Thymus (tissue), 11 donors: ENCODE results near the gene IGF1R. TPM values are rescaled to one million over a fixed set of nuclear protein-coding genes. Genes with fewer than 3 reads are reported as not detected.

Experiments used
- DNase-seq, 9 donors: peaks; one replicate each; pipeline ENCODE4 v3.0.0-alpha.2; 2013; ENCODE audit warnings: low spot score in 9 of 9, low read depth in 6 of 9, missing footprints in 1 of 9
- H3K27ac ChIP-seq, 2 donors: one replicate each; pipeline ENCODE4 v1.5.1; 2013; ENCODE audit warnings: control low read depth in 1 of 2, low read depth in 1 of 2, low read length in 1 of 2, mild to moderate bottlenecking in 1 of 2, moderate library complexity in 1 of 2
- H3K27me3 ChIP-seq, 2 donors: one replicate each; pipeline ENCODE4 v1.5.1; 2013; ENCODE audit warnings: low read length in 1 of 2; ENCODE audit not compliant: control insufficient read depth in 2 of 2, insufficient read depth in 1 of 2
- H3K36me3 ChIP-seq, 2 donors: one replicate each; pipeline ENCODE4 v1.5.1; 2013; ENCODE audit warnings: low read length in 1 of 2, mild to moderate bottlenecking in 1 of 2, moderate library complexity in 1 of 2; ENCODE audit not compliant: control insufficient read depth in 2 of 2, insufficient read depth in 2 of 2
- H3K4me1 ChIP-seq, 2 donors: one replicate each; pipeline ENCODE4 v1.5.1; 2013; ENCODE audit warnings: low read length in 2 of 2; ENCODE audit not compliant: control insufficient read depth in 2 of 2, insufficient read depth in 2 of 2
- H3K4me3 ChIP-seq, 2 donors: one replicate each; pipeline ENCODE4 v1.5.1; 2013; ENCODE audit warnings: low read length in 2 of 2, control low read depth in 1 of 2, mild to moderate bottlenecking in 1 of 2
- H3K9me3 ChIP-seq, 2 donors: one replicate each; pipeline ENCODE4 v1.5.1; 2013; ENCODE audit warnings: low read length in 1 of 2, mild to moderate bottlenecking in 1 of 2; ENCODE audit not compliant: control insufficient read depth in 2 of 2, insufficient read depth in 1 of 2
- WGBS: extraction: QIAGEN DNeasy Blood & Tissue Kit; methylation state at CpG from one replicate; pipeline ENCODE4 v1.1.7; 2013; 5-methylcytosine and 5-hydroxymethylcytosine counted together
- polyA plus RNA-seq: library from polyadenylated mRNA; stranded (reverse); fragments of 200-250 nt; gene quantifications from one replicate; pipeline ENCODE4 v1.2.3, GENCODE V29; 2013
- total RNA-seq: library from RNA; stranded (reverse); fragments of 120-200 nt; gene quantifications from one replicate; pipeline ENCODE4 v1.2.4, GENCODE V29; 2013
- donor health status: healthy.

Gene IGF1R
- total and polyA plus RNA-seq, 2 donors: 10.0 to 11.0 TPM

DNA sequence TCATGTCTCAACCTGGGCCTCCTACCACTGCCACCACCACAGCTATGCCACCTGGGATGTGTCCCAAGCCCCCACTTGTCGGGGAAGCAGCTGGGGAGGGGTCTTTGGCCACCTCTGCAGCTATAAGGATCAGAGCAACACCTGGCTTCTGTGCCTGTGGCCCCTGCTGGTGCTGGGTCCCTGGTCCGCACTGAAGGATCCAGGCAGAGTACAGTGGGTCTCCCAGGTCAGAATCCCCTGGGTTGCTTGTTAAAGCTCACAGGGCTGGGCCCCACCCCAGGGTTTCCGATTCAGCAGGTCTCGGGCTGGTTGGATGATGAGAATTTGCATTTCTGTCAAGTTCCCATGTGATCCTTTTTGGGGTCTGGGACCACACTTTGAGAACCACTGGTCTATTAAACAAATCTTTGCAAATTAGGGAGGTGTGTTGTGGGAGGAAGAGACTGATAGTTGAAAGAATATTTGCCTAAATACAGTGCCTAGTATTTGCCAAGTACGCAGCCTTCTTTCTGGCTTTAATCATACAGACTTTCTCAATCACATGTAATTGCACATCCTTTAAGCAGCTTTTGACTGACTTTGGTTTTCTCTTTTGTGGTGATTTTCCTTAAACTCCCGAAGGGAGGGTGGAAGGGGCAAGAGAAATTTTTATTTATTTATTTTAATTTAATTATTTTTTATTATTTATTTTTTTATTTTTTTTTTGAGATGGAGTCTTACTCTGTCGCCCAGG is 127.3 kb downstream of the IGF1R start:
- H3K27ac ChIP-seq: no peak overlapping the region
- peaks cover 12 to 56% of the 10 kb centered on the region in 2 donors for H3K4me1 ChIP-seq
- no peaks in the 10 kb centered on the region for H3K36me3 ChIP-seq
- no peaks in the 10 kb centered on the region for H3K9me3 ChIP-seq
- WGBS: 91% methylated on average over 7 of the region's 7 CpGs
- no peak for DNase-seq
- no peaks in the 10 kb centered on the region for H3K27me3 ChIP-seq
- no peak overlapping the region for H3K4me3 ChIP-seq

DNA sequence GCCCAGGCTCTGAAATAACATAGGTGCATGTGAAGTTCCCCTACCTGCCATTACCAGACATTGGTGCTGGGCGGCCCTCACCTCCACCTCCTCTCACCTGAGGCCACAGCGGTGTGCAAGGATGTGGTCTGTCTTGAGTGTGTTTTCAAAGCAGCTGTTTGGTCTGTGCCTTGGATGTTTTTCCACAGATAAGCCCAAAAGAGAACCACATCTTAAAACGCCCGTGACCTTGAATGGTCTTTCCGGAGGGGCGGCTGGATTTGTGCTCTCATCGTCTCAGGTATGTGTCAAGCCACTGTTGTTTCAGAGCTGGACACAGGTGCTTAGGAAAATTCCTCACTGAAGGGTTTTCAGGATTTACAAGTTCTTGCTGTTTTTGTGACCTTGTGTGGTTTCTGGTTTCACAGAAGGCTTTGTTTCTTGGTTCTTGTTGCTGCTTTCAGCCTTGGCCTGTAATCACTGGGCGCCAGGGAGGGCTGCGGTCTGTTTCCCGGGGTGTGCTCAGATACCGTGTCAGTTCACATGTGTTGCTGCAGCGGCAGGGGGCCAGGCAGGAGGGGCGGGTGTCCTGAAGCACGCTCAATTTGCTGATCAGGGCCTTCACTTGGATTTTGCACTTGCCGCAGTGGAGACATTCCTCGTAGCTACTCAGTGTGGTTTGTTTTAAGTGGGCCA is 128.4 kb downstream of the IGF1R start:
- H3K4me3 ChIP-seq: no peak overlapping the region
- no peaks in the 10 kb centered on the region for H3K36me3 ChIP-seq
- H3K9me3 ChIP-seq: no peaks in the 10 kb centered on the region
- H3K27ac ChIP-seq: peak overlapping the region; percentile 30 to 46
- DNase-seq: peak in 1 of 9 donors; percentile 64
- no peaks in the 10 kb centered on the region for H3K27me3 ChIP-seq
- peaks cover 12 to 56% of the 10 kb centered on the region in 2 donors for H3K4me1 ChIP-seq
- 37% methylated on average over 16 of the region's 16 CpGs for WGBS

DNA sequence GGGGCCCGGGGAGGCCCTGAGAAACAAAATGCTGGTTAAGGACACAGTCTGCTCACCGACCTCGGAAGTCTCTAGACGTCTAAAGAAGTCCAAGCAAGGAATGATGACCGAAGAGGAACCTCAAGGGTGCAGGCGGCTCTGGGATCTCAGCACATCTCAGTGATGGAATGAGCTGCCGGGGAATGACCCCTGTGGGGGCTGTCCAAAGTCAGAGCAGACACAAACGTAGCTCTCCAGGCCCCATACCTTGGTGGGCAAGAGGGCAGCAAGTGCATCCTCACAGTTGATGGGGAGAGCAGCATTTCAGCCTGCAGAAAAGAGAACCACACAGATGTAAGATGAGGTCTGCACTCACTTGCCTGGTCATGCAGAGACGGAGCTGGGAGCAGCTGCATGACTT is 129.1 kb downstream of the IGF1R start:
- Histone ChIP-seq H3K36me3 (no peaks in the 10 kb centered on the region), H3K9me3 (no peaks in the 10 kb centered on the region), H3K27ac (peak overlapping the region; percentile 30 to 46), H3K4me3 (no peak overlapping the region), H3K4me1 (peaks cover 12 to 54% of the 10 kb centered on the region in 2 donors), H3K27me3 (no peaks in the 10 kb centered on the region)
- DNase-seq: no peak
- WGBS: 90% methylated on average over 9 of the region's 9 CpGs

DNA sequence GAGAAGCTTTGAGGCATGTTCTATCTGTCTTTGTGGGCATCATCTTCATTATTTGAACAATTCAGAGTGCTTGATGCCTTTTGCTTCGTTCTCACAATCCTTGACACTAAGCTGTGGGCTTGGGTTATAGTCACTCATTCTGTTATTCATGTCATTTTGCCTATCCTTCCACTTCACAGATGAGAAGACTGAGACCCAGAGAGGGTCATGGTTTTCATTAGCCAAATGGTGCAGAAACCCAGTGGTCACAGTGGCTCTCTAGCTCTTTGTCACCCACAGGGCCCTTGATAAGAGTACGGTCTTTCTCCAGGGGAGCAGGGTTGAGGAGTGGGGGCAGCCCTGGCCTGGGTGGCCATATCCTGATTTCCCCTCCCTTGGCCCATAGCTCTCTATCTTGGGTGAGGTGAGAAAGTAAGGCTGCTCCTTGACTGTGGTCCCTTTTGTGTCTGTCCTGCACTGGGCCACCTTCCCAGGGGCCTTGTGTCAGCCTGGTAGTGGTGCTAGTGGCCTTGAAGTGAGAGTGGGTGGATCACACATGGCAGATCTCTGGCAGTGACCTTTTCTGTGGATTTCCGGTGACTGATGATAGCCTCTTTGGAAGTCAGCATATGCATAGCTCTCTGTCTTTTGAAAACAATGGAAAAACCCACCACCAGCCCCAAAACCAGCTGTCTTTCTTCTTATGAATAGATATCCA is 130.1 kb downstream of the IGF1R start:
- no peak for DNase-seq
- Histone ChIP-seq H3K4me3 (no peak overlapping the region), H3K9me3 (no peaks in the 10 kb centered on the region), H3K27me3 (no peaks in the 10 kb centered on the region), H3K27ac (no peak overlapping the region), H3K4me1 (peaks cover 12 to 50% of the 10 kb centered on the region in 2 donors), H3K36me3 (no peaks in the 10 kb centered on the region)
- WGBS: 96% methylated on average over 3 of the region's 3 CpGs

DNA sequence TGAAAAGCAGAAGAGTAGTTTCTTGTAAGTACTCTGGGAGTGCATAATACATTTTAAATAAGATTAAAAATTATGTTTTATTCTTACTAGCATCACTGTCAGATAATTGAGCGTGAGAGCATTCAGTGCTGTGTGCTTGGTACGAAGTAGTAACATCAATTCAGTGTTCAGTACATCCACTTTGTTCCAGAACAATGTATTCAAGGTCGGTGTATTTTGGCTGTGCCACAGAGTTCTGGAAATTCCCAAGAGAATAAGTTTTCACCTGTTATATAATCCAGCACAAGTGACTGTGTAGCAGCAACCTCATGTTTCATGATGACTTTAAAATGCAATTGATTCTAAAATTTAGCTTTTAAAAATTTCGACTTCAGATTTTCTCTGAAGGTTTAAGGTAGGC is 130.6 kb downstream of the IGF1R start:
- DNase-seq: no peak
- WGBS: 95% methylated on average over 4 of the region's 4 CpGs
- Histone ChIP-seq H3K27me3 (no peaks in the 10 kb centered on the region), H3K4me1 (peaks cover 12 to 46% of the 10 kb centered on the region in 2 donors), H3K9me3 (no peaks in the 10 kb centered on the region), H3K4me3 (no peak overlapping the region), H3K27ac (no peak overlapping the region), H3K36me3 (no peaks in the 10 kb centered on the region)

DNA sequence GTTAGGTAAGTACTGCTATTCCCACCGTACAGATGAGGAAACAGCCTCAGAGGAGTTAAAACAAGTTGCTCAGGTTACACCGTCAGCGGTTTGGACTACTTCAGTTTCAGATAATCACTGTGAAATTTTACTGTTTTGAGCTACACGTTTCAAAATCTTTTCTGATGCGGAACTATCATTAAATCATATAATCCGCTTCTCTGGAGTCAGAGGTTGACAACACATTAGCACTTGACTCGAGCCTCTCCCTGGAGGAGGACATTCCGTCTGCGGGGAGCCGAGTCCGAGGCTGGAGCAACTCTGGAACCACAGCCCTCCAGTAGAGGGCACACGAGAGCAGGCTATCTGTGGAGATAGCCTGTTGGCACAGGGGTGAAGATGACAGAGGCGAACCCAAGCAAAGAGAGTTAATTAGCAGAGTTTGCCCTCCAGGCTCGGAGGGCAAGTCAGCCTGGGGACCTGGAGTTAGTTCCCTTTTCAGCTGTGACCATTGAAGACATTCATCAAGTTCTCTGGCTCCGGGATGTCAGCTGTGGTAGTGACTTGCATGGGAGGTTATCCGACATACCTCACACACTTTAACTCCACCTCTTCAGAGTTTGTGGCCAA is 131.2 kb downstream of the IGF1R start:
- 28% methylated on average over 16 of the region's 16 CpGs for WGBS
- Histone ChIP-seq H3K27ac (no peak overlapping the region), H3K36me3 (no peaks in the 10 kb centered on the region), H3K4me3 (no peak overlapping the region), H3K9me3 (no peaks in the 10 kb centered on the region), H3K27me3 (no peaks in the 10 kb centered on the region), H3K4me1 (peaks cover 12 to 43% of the 10 kb centered on the region in 2 donors)
- DNase-seq: peak; percentile 58 to 88 (median 75)

DNA sequence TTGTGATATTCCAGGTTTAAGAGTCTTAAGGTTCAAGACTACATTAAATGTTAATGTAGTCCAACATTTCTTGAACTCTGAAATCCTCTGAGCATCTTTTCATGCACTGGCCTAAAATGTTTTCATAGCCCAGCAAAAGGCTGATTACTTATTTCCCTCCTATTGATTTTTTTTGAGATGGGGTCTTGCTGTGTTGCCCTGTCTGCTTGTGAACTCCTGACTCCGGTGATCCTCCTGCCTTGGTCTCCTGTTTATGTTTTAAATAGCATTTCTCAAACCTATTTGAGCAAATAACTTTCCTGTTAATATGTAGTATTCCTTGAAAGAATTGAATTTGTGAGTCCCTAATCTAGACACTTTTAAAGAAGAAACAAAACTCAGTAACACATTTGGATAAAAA is 133.5 kb downstream of the IGF1R start:
- Histone ChIP-seq H3K27ac (no peak overlapping the region), H3K27me3 (no peaks in the 10 kb centered on the region), H3K4me1 (peaks cover 6 to 24% of the 10 kb centered on the region in 2 donors), H3K36me3 (no peaks in the 10 kb centered on the region), H3K4me3 (no peak overlapping the region), H3K9me3 (no peaks in the 10 kb centered on the region)
- 99% methylated on average over 1 of the region's 1 CpG for WGBS
- DNase-seq: no peak

DNA sequence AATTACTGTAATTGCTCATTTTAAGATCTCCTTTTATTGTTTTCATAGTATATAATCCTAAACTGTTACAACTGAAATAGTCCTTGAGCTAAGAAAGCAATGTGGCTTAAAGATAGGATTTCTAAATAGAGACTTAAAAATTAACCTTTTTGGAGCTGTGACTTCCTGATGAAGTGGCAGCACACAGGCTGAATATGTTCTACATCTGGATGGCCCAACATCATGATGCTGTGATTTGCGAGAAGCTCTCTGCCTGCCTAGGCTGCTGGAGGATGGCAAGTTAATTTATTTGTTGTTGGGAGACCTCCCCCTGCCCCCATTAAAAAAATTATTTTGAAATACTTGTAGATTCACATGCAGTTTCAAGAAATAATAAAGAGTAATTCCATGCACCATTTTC is 134.5 kb downstream of the IGF1R start:
- Histone ChIP-seq H3K36me3 (no peaks in the 10 kb centered on the region), H3K27ac (no peak overlapping the region), H3K9me3 (no peaks in the 10 kb centered on the region), H3K4me3 (no peak overlapping the region), H3K27me3 (no peaks in the 10 kb centered on the region), H3K4me1 (peaks cover 2 to 15% of the 10 kb centered on the region in 2 donors)
- no peak for DNase-seq
- 98% methylated on average over 1 of the region's 1 CpG for WGBS

DNA sequence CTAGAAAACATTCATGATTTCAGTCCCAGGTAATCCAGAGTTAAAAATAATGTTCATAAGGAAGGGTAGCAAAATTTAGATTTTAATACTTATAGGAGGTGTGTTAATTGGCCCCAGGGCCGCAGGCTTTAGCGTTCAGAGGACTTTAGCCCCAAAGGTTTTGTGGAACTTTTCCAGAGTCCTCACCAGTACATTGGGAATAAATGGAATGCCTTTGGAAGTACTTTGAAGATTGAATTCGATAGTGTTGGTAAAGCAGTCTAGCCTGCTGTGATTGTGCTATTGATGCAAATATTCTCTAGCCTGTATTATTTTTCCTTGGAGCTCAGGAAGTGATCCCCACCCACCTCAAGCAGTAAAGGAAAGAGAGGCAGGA is 137.1 kb downstream of the IGF1R start:
- no peak for DNase-seq
- WGBS: 97% methylated on average over 3 of the region's 3 CpGs
- H3K4me3 ChIP-seq: no peak overlapping the region
- no peaks in the 10 kb centered on the region for H3K36me3 ChIP-seq
- no peaks in the 10 kb centered on the region for H3K27me3 ChIP-seq
- H3K4me1 ChIP-seq: peaks cover 0 to 3% of the 10 kb centered on the region in 2 donors
- no peak overlapping the region for H3K27ac ChIP-seq
- H3K9me3 ChIP-seq: no peaks in the 10 kb centered on the region
